ENCODE measurements around the gene ZNF691.
"Not testable (repeated sequence)": the region's sequence is repeated elsewhere in the genome, so short reads cannot be mapped to it uniquely, and the experiment has no call there.

The ZNF691 gene, protein sequence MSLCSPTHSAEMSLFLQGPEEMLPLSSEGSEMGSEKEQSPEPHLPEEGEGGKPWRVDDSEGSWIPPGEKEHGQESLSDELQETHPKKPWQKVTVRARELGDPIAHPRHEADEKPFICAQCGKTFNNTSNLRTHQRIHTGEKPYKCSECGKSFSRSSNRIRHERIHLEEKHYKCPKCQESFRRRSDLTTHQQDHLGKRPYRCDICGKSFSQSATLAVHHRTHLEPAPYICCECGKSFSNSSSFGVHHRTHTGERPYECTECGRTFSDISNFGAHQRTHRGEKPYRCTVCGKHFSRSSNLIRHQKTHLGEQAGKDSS

DNA sequence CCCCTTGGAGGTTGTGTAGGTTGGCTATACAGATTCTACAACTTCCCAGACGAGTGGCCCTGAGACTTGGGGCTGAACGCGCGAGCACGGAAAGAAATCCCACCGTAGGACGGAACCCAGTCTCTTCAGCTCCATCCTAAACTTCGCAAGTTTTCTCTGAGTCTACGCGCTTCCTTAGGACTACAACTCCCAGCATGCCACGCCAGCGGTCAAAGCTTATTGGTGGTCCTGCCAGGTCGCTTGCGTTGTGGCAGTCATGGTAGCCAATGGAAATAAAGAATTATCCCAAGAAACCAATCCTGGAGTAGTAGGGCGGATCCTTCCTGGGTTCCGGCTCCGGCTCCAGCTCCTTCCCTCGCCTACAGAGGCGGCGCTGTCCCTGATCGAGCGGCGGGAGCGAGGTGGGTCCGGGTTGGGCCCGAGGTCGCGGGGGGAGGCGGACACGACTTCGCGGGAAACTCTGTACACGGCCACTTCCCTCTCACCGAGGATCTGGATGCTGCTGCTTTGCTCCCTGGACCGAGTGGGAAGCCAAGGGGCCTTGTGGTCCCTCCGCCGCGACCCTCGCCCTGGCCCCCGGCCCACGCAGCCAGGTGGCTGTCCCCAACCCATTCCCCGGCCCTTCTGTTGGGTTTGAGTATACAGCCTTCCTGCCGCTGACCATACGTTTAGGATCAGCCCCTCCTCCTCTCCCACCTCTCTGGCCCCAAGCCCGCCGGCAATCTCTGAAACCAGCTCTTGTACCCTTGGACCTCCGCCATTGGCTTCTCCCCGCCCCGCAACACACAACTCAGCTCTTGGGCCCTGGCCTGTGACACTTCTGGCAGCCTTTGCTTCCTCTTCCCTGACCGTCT, at the start of gene ZNF691:
TSS of gene ZNF691 (plus strand) at position 357 of the 854 bp plus-strand sequence. CDS start 3,046 bp downstream, outside the sequence.
- DNase-seq (ENCODE audit: low read depth) = peak; percentile 77

DNA sequence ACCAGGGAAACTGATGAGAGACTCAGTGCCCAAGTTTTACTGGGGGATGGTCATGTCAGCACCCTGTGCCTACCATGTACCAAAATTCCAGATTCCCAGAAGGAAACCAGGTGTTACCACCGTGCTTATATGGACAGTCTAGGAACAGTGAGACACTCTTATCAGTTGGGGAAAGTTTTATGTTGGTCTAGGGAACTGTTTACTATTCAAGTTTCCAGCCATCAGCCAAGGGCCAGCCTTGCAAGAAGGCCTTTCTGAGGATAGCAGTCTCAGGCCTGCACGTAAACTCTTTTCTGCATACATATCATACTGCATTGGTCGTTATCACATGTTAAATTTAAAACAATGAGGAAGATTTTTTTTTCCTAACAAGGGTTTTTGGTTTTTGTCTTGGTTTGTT, 49.0 kb upstream of the ZNF691 start:
- no peak for DNase-seq (ENCODE audit: low read depth)

DNA sequence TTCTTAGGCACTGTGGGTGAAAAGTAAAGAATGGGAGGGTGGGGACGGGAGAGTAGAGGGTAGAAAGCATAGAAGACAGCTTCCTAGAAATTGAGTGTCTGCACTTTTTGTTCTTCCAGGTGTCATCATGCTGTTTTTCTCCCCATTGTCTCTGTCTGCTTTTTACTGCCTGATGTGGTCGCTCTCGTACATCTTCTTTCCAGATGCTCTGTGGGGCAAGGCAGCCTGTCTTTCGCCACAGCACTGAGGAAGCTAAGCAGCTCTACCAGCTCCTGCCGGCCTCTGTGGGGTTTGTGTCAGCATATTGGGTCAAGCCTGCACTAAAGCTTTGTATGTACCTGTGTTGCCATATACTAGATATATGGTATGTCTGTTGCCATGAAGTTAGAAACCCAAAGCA, 48.4 kb upstream of the ZNF691 start:
- DNase-seq (ENCODE audit: low read depth) = no peak

DNA sequence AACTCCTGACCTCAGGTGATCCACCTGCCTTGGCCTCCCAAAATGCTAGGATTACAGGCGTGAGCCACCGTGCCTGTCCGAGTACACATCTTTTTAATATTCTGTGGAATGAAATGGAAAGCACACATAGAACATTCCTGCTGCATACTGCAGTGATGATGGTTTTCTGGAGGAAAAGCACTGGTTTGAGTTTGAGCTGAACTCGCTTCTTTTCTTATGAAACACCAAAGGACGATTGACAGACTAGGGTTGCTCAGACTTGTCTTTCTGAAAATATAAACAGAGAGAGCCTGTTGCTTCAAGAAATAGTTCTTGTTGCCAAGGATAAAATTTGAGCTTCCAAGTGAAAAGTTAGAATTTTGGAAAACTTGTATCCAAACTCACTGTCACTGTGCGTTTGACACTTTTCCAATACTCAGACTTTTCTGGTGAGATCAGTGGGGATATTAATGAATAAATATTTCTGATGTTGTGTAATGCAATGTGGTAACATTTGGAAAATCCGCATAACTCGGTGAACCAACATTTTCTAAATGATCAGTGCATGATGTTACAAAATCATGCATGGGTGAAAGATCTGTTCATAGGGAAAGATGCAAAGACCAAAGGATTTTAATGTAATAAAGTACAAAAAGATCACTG, 44.5 kb upstream of the ZNF691 start:
- DNase-seq (ENCODE audit: low read depth) = no peak

DNA sequence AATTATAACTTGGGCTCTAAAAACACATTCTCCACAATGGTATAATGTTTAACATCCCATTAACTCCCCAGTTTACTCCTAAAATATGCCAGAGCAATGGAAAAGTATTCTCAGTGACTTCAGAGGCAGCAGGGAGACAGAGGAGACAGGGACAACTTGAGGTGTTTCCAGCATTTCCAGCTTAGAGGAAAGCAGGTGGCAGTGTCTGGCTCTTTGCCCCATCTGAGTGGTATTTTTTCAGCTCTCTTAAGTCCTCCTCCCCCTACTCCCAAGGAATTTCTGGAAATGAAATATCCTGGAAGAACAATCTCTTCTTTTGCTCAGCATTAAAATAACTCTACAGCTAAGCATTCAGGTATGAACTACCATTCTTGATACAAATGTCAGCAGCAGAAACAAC, 40.2 kb upstream of the ZNF691 start:
- DNase-seq (ENCODE audit: low read depth) = no peak

DNA sequence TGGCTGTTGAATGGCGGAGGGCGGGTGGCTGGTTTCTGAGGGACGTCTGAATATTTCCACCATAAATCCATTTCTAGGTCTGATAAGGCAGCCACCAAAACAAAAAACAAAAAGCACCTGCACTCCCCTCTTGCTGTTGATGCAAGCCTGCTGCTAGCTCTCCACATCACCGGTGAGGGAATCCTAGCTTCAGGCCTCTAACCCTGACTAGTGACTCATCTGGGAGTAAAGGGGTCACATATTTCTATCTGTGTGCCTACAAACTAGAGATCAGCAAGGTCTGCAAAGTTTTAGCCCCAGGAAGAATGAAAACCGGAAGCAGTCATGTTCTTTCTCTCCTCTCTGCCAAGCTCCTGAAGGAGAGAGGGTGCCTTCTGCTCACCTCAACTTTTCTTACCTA, 39.8 kb upstream of the ZNF691 start:
- DNase-seq (ENCODE audit: low read depth) = no peak

DNA sequence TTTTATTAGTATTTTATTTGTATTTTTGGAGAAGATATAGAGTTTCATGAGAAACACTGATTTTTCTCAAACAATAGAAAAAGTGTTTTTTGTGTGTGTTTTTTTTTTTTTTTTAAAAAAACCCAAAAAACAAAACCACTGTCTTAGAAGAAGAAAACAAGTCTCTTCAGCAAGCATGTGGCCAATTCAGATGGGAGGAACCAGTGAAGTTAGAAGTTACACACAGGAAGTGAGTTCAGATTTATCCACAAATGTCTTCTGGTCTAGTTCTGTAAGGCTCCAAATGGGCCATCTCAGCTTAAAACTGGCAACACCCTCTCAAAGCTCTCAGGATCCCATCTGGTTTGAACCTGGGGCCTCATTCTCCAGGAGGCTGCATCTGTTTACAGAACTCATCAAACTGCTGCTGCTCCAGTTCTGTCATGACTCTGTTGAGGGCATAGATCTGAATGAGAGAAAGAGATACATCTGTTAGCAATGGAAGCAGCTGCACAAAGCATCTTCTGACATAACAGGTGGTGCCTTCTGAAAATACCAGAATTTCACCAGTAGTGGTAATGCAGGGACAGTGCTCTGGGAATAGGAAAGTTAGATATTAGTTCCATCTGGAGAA, 39.3 kb upstream of the ZNF691 start:
- DNase-seq (ENCODE audit: low read depth) = no peak

DNA sequence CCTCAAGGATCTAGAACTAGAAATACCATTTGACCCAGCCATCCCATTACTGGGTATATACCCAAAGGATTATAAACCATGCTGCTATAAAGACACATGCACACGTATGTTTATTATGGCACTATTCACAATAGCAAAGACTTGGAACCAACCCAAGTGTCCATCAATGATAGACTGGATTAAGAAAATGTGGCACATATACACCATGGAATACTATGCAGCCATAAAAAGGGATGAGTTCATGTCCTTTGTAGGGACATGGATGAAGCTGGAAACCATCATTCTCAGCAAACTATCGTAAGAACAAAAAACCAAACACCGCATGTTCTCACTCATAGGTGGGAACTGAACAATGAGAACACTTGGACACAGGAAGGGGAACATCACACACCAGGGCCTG, 31.6 kb upstream of the ZNF691 start:
- not testable (repeated sequence) for DNase-seq (ENCODE audit: low read depth)

DNA sequence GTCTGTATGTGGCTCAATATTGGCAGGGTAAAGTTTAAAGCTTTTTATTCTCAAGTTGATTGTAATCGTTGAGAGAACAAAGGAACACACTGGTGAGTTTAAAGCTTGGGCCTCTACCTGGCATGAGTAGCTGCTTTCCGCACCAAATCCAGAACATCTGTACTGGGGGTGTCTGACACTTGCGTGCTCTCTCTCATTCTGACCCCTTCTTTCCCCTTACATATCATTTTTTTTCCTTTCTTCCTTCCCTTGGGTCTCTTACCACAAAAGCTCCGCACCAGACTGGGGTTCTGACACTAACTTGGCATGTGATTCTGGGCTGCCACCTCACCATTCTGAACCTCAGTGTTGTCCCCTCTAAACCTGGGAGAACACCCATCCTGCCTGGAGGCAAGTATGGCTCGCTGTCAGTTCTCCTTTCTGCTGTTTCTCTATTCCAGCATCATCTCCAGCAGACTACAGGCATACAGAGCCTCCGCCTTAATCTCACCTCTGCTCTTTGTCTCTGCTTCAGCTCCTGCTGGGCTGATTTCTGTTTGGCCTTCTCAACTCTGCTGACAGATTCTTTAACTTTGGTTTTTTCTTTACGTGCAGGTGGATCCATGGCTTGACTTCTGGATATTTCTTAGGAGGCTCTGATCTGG, 30.4 kb upstream of the ZNF691 start:
- DNase-seq (ENCODE audit: low read depth) = no peak

DNA sequence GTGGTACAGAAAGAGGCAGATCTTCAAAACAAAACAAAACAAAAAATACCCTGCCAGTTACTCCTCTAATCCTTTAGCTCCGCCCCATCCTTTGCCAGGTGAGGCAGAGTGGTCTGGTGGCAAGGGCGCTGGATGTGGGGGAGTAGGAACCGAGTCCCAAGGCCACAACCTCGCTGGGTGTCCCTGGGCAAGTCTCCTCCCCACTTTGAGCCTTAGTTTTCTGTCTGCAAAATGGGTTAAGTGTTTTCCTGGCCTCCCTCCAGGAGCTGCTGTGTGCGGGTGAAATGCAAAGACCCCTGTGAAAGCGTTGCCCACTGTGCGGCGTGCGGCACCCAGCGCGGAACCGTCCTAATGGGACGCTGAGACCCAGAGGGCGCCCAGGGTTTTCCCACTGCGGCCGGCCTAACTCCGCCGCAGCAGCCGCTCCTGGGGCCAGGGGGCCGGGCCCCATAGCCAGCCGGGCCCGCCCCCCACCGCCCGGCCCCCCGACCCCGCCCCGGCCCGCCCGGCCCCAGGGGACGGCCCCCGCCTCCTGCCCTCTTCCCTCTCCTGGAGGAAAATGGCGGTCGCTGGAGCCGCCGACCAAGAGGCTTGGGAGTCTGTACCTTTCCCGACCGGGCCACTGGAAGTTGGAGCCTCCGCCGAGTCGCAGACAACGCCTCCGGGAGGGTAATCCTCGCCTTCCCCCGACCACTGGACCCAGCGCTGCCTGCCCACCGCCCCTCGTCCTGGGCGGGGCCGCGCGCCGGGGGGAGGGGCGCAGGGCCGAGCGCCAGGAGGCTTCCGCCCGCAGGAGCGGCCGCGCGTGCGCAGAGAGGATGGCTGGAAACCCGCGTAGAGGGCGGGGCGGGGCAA, 29.6 kb upstream of the ZNF691 start, which contains the start of the genes ERMAP and SVBP:
TSS of gene ERMAP (plus strand) at position 538 of the 855 bp plus-strand sequence. CDS start 13,327 bp downstream, outside the sequence.
TSS of gene SVBP (minus strand) at position 813 of the 855 bp plus-strand sequence. CDS start 853 bp downstream, outside the sequence.
- peak; percentile 94 for DNase-seq (ENCODE audit: low read depth)

DNA sequence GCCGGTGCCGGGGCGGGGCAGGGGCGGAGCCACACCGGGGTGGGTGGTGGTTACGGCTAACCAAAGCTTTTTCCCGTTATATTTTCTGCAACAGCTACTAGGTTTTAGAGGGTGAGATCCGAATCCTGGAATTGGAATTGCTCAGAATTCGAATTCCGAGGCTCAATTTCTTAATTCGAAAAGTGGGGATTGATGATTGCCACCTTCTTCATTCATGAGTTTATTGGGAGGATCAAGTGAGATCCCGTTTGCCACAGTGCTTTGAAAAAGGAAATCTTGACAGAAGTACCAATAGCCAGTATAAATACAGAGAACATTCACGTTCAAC, 29.0 kb upstream of the ZNF691 start:
- DNase-seq (ENCODE audit: low read depth) = no peak

DNA sequence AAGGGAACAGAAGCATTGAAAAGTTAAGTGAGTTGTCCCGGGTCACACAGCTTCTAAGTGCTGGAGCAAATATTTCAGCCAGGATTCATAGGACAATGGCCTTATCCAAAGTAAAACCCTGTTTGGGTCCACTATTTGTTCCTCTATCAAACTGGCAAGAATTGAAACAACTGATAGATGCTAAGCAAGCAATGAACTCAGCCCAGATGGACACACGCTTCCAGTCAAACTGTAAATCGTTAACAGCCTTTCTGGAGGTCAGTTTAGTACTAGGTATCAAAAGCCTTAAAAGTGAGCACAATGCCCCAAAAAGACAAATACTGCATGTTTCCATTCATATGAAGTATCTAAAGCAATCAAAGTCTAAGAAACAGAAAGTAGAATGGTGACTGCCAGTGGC, 28.4 kb upstream of the ZNF691 start:
- no peak for DNase-seq (ENCODE audit: low read depth)

DNA sequence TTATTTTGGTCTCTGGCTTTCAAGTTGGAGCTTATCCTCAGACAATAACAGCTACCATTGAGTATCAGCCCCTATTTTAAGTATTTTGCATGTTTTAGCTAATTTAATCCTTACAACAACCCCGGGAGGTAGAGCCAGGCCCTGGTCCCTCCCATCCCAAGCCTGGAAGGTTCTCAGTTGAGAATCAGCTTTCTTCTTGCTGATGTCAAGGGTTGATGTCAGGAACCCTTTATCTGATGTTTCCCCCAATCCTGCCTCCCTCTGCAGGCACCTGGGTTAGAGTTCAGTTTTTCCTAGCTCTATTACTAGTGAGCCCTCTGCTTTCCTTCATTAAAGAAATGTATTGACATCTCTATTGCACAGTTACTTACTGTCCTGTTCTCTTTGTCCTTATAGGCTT, 25.6 kb upstream of the ZNF691 start:
- DNase-seq (ENCODE audit: low read depth) = no peak

DNA sequence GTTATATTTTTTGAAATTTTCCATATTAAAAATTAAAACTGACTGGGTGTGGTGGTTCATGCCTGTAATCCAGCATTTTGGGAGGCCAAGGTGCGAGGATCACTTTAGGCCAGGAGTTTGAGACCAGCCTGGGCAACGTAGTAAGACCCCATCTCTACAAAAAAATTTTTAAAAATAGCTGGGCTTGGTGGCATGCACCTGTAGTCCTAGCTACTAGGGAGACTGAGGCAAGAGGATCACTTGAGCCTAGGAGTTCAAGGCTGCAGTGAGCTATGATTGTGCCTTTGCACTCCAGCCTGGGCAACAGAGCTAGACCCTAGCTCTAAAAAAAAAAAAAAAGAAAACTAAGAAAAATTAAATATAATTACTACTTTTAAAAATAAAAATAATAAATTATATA, 24.7 kb upstream of the ZNF691 start:
- DNase-seq (ENCODE audit: low read depth) = no peak

DNA sequence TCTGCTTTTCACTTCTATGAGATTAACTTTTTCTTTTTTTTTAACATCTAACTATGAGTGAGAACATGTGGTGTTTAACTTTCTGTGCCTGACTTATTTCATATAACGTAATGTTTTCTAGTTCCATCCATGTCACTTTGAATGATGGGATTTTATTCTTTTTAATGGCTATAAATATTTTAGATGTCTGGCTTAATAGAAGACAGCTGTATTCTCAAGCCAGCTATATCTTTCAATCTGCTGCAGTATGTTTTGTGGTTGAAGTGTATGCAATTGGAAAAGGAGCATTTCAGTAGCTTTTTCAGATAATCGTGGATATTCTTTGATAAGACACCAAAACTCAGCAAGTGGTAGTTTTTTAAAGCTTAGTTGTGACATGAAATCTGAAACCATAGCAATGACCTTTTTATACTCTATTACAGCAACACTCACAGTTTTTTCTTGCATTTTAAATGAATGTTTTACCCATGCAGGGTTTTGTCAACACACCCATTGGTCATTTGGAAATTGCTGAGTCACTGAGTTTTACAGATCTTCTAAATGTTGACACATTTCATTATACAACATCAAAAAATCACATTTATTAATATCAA, 23.5 kb upstream of the ZNF691 start:
- DNase-seq (ENCODE audit: low read depth) = no peak

DNA sequence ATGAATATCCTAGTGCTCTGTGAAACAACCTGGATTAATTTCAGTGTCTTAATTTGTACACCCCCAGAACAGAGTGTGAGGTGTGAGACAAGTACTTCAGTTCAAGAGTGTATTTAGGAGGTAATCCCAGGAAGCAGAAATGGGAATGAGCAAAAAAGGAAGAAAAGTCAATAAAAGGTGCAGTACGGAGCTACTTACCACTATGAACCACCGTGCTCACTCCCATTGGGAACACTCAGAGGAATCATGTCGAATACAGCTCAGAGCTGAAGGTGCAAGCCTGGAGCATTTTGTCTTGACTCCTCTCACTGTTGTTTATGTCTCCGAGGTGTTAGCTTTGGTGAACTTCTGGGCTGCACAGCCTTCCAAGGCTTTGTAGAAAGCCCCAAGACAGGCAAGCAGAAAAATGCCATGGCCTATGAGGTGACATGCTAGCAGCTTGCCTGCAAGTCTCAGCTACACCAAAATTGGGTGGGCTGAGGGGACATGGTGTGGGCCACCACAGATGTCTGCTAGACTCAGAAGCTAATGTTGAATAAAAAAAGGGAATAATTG, 21.9 kb upstream of the ZNF691 start:
- DNase-seq (ENCODE audit: low read depth) = no peak

DNA sequence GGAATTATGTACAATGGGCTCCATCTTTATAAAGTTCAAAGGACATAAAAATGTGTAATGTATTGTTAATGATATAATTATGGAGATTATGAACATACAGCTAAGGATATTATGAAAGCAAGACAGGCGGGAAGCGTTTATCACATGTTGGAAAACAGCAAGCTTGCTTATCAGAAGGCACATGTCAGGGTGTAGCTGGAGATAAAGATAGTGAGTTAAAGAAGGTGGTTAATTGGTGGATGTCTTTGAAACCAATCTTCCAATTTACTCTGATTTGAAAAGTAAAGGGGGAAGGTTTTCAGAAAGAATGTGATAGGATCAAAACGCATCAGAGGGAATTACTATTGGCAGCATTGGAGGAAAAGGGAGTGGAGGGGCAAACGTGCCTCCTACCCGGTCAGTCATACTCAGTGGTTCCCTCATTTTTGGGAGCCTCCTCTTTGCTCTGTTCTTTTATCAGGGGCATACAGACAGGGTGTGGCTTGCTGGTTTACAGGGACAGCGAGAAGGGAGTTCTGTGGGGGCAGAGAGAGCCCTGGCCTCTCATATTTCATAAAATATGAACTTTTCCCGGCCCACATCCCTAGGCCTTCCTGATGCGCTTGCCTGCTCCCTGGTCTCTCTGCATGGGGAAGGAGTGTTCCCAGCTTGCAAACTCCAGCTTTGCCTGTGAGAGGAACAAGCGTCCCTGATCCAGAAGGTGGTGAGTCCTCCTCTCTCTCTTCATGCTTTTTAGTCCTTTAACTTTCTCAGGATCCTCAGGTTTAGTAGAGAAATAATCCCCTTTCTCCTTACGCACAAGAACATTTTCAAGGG, 21.2 kb upstream of the ZNF691 start:
- no peak for DNase-seq (ENCODE audit: low read depth)

DNA sequence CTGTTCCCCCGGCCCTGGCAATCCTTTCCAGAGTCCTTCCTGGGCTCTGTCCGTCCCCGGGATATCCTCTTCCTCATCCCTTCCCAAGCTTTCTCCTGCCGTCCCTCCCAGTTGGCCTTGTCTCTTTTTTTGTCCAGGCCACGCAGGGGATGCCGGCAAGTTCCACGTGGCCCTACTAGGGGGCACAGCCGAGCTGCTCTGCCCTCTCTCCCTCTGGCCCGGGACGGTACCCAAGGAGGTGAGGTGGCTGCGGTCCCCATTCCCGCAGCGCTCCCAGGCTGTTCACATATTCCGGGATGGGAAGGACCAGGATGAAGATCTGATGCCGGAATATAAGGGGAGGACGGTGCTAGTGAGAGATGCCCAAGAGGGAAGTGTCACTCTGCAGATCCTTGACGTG, 15.8 kb upstream of the ZNF691 start:
- DNase-seq (ENCODE audit: low read depth) = no peak

DNA sequence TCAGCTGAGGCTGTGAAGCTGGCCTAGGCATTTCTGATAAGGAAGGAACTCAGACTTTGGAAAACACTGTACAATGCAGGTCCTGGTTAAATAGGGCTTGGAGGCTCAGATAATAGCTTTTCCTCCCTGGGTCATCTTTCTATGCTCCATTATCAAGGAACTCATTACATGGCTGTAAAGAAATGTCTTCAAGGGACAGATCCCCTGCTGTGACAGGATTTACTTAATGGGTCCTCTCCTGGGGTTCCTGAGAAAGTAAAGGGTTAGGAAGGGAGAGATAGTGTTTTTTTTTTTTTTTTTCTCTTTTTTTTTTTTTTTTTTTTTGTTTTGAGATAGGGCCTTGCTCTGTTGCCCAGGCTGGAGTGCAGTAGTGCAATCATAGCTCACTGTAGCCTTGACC, 15.1 kb upstream of the ZNF691 start:
- no peak for DNase-seq (ENCODE audit: low read depth)

Data from stimulated activated CD8-positive, alpha-beta memory T cell treated with anti-CD3 and anti-CD28 coated beads, Interleukin-4, amount 100 ng/mL, for 24 hours (primary cell).